Measurements from ENCODE around the gene NMBR.

Gene NMBR

GRCh38 chr6:142048593-142048980, 98.3 kb downstream of the NMBR start:
- no peak for DNase-seq (ENCODE audit: extremely low read depth, insufficient read length)
- no peak overlapping the region for H3K4me3 ChIP-seq (replicated peaks; ENCODE audit: low read depth, low read length)
- no peak for TF ChIP-seq CTCF (IDR thresholded peaks at IDR 0.05; ENCODE audit: insufficient read depth, low read length, poor library complexity, severe bottlenecking)
- H3K27me3 ChIP-seq (replicated peaks; ENCODE audit: control insufficient read depth, insufficient read depth, low read length) = no peaks in the 10 kb centered on the region
- no peaks in the 10 kb centered on the region for H3K36me3 ChIP-seq (ENCODE audit: control insufficient read depth, insufficient read depth, low read length)

GRCh38 chr6:142047934-142048592, 98.9 kb downstream of the NMBR start:
- no peak for DNase-seq (ENCODE audit: extremely low read depth, insufficient read length)
- TF ChIP-seq CTCF (IDR thresholded peaks at IDR 0.05; ENCODE audit: insufficient read depth, low read length, poor library complexity, severe bottlenecking) = no peak
- no peaks in the 10 kb centered on the region for H3K36me3 ChIP-seq (ENCODE audit: control insufficient read depth, insufficient read depth, low read length)
- peak overlapping the region; percentile 17; the same call in 1 of the 2 replicates for H3K4me3 ChIP-seq (replicated peaks; ENCODE audit: low read depth, low read length)
- H3K27me3 ChIP-seq (replicated peaks; ENCODE audit: control insufficient read depth, insufficient read depth, low read length) = no peaks in the 10 kb centered on the region

- DNase-seq (ENCODE audit: extremely low read depth, insufficient read length) = no peak
- Histone ChIP-seq H3K4me3 (replicated peaks; ENCODE audit: low read depth, low read length) (no peak overlapping the region), H3K36me3 (ENCODE audit: control insufficient read depth, insufficient read depth, low read length) (no peaks in the 10 kb centered on the region), H3K27me3 (replicated peaks; ENCODE audit: control insufficient read depth, insufficient read depth, low read length) (no peaks in the 10 kb centered on the region)
- no peak for TF ChIP-seq CTCF (IDR thresholded peaks at IDR 0.05; ENCODE audit: insufficient read depth, low read length, poor library complexity, severe bottlenecking)
Measured at GRCh38 chr6:142045380-142046278, 101.3 kb downstream of the NMBR start.

- no peak for TF ChIP-seq CTCF (IDR thresholded peaks at IDR 0.05; ENCODE audit: insufficient read depth, low read length, poor library complexity, severe bottlenecking)
- H3K36me3 ChIP-seq (ENCODE audit: control insufficient read depth, insufficient read depth, low read length) = no peaks in the 10 kb centered on the region
Measured at GRCh38 chr6:142035890-142036289, 111.0 kb downstream of the NMBR start.

GRCh38 chr6:142031035-142031434, 115.9 kb downstream of the NMBR start:
- H3K4me3 ChIP-seq (replicated peaks; ENCODE audit: low read depth, low read length) = no peak overlapping the region
- DNase-seq (ENCODE audit: extremely low read depth, insufficient read length) = no peak
- no peaks in the 10 kb centered on the region for H3K27me3 ChIP-seq (replicated peaks; ENCODE audit: control insufficient read depth, insufficient read depth, low read length)
- H3K36me3 ChIP-seq (ENCODE audit: control insufficient read depth, insufficient read depth, low read length) = no peaks in the 10 kb centered on the region
- TF ChIP-seq CTCF (IDR thresholded peaks at IDR 0.05; ENCODE audit: insufficient read depth, low read length, poor library complexity, severe bottlenecking) = no peak

More at GRCh38 chr6:142035890-142036289, 111.0 kb downstream of the NMBR start:
- Histone ChIP-seq H3K27me3 (replicated peaks; ENCODE audit: control insufficient read depth, insufficient read depth, low read length) (no peaks in the 10 kb centered on the region), H3K4me3 (replicated peaks; ENCODE audit: low read depth, low read length) (no peak overlapping the region)
- no peak for DNase-seq (ENCODE audit: extremely low read depth, insufficient read length)

Data from GM06990 (cell line).